PC-3 (cell line): Measurements from ENCODE around the gene ANKMY2.

Experiments
- EZH2 ChIP-seq: fragments of 300-600 bp; sonication (generic); IDR thresholded peaks from one replicate; pipeline ENCODE4 v1.6.1; 2017; ENCODE audit warnings: antibody characterized with exemption, mild to moderate bottlenecking, low read length; ENCODE audit not compliant: unreplicated experiment
- TF ChIP-seq, protein P1 (sequence below): fragments of 300-600 bp; sonication (generic); conservative IDR thresholded peaks from 2 replicates; pipeline ENCODE4 v1.5.1; 2017; ENCODE audit warnings: antibody characterized with exemption, low read depth, mild to moderate bottlenecking, low read length

DNA sequence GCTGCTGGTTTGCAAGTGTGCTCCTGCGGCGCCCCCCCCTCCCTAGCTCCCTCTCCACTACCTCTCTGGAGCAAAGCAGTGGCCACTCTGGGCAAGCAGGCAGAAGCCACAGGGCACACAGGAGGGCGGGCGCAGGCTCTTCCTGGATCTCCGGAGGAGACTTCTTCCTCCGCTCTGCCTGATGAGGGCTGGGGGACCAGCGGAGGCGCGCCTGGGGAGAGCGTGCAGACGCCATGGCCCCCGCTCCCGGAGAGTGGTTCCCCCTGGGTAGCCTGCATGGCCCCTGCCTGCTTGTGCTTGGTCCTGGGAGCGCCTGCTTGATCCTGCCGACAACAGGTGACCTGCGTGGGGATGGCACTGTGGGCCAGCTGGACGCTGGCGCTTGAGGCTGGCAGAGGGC is 29.0 kb downstream of the ANKMY2 start:
- TF ChIP-seq EZH2: no peak
- TF ChIP-seq, protein P1, sequence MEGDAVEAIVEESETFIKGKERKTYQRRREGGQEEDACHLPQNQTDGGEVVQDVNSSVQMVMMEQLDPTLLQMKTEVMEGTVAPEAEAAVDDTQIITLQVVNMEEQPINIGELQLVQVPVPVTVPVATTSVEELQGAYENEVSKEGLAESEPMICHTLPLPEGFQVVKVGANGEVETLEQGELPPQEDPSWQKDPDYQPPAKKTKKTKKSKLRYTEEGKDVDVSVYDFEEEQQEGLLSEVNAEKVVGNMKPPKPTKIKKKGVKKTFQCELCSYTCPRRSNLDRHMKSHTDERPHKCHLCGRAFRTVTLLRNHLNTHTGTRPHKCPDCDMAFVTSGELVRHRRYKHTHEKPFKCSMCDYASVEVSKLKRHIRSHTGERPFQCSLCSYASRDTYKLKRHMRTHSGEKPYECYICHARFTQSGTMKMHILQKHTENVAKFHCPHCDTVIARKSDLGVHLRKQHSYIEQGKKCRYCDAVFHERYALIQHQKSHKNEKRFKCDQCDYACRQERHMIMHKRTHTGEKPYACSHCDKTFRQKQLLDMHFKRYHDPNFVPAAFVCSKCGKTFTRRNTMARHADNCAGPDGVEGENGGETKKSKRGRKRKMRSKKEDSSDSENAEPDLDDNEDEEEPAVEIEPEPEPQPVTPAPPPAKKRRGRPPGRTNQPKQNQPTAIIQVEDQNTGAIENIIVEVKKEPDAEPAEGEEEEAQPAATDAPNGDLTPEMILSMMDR: no peak
